ENCODE results near the gene RASSF10. TPM values are rescaled to one million over a fixed set of nuclear protein-coding genes. Genes with fewer than 3 reads are reported as not detected.

RASSF10 gene
- polyA plus RNA-seq, 2 of the 4 experiments (the other 2 are of a cell fraction), result 3.9 to 10.3 TPM

- CTCF ChIA-PET, result interaction anchor here (0.6 kb wide), 1 partner anchor 385 kb away, joined by 5 read pairs; no protein-coding TSS in a partner anchor
- POLR2A ChIA-PET, result no interaction called here
- no peak for TF ChIP-seq ELK1 (IDR thresholded peaks at IDR 0.05; ENCODE audit: low read depth, low read length)
- no peak for TF ChIP-seq CTCF (IDR thresholded peaks at IDR 0.05)
- no peak for TF ChIP-seq ZNF302 (CRISPR knock-in tag; IDR thresholded peaks at IDR 0.05)
- TF ChIP-seq HOXB13 (CRISPR knock-in tag; IDR thresholded peaks at IDR 0.05; ENCODE audit: low read depth), result no peak
- TF ChIP-seq SMC3 (IDR thresholded peaks at IDR 0.05), result no peak
- TF ChIP-seq CBX8 (IDR thresholded peaks at IDR 0.05), result no peak
- no peak for TF ChIP-seq POLR2AphosphoS2 (conservative IDR thresholded peaks at IDR 0.05; ENCODE audit: low read length)
- no peak for TF ChIP-seq E2F6 (IDR thresholded peaks at IDR 0.05; ENCODE audit: borderline replicate concordance, low read depth)
- no peak for TF ChIP-seq ATOH8 (CRISPR knock-in tag; IDR thresholded peaks at IDR 0.05; ENCODE audit: low read depth)
- TF ChIP-seq BHLHE40 (IDR thresholded peaks at IDR 0.05; ENCODE audit: low read depth, low read length), result no peak
- TF ChIP-seq CBX2 (IDR thresholded peaks at IDR 0.05; ENCODE audit: borderline replicate concordance, low read depth), result no peak
- TF ChIP-seq RARB (CRISPR knock-in tag; IDR thresholded peaks at IDR 0.05), result no peak
- no peak for TF ChIP-seq RFX5 (IDR thresholded peaks at IDR 0.05)
- TF ChIP-seq POLR2A (IDR thresholded peaks at IDR 0.05; ENCODE audit: low read length), result no peak
- no peak for TF ChIP-seq FOXS1 (CRISPR knock-in tag; IDR thresholded peaks at IDR 0.05)
- TF ChIP-seq CEBPB (IDR thresholded peaks at IDR 0.05), result no peak
- no peak for TF ChIP-seq HMGXB4 (CRISPR knock-in tag; IDR thresholded peaks at IDR 0.05; ENCODE audit: borderline replicate concordance)
- no peak for TF ChIP-seq REST (IDR thresholded peaks at IDR 0.05)
- no peak for TF ChIP-seq TP53 (CRISPR knock-in tag; IDR thresholded peaks at IDR 0.05)
- Histone ChIP-seq H3K4me1 (no peaks in the 10 kb centered on the region), H3K27ac (no peak overlapping the region), H3K9me3 (no peaks in the 10 kb centered on the region), H3K4me2 (no peak overlapping the region), H3K4me3 (no peak overlapping the region)
- no peak for DNase-seq (ENCODE audit: low read depth in 1 of 2, low spot score in 1 of 2)
- ATAC-seq, result no peak
- no peak for FAIRE-seq
- 93% methylated on average over 1 of the region's 1 CpG for WGBS (ENCODE audit: missing lambda C conversion rate)
Observed at GRCh38 chr11:12990162-12990480, 19.0 kb upstream of the RASSF10 start.

Measured in A549 (cell line).